Kidney (tissue), 2 donors: Measurements from ENCODE around the gene TBC1D3E. TPM values are rescaled to one million over a fixed set of nuclear protein-coding genes. Genes with fewer than 3 reads are reported as not detected.

Source experiments
- polyA plus RNA-seq: library from polyadenylated mRNA; stranded (reverse); fragments of 350-450 nt; fragmentation: Illumina TruSeq; extraction: RNeasy Lipid Tissue Mini Kit (QIAGEN cat#74804); gene quantifications from one replicate; pipeline ENCODE4 v1.2.3, GENCODE V29; 2014; ENCODE audit warnings: low read depth, low replicate concordance; ENCODE audit not compliant: insufficient read depth
- total RNA-seq: library from RNA; stranded (reverse); fragmentation: NEBNext Ultra II Directional; extraction: Animal tissue kit (Norgen Biotek cat#: 25700); gene quantifications from one replicate; pipeline ENCODE4 v1.2.1, GENCODE V29; 2021
- donor health status: DM: yes; HTN: yes; CAD: no.

TBC1D3E gene
- total and polyA plus RNA-seq, 2 donors from 2014 or later: not detected

Other genes starting within 250 kb of the TBC1D3E start
- not detected for gene TBC1D3K, start 203.5 kb upstream of the TBC1D3E start, total RNA-seq
- gene TBC1D3K, start 203.5 kb upstream of the TBC1D3E start, polyA plus RNA-seq: not detected
- 15.9 TPM for gene TBC1D3L, start 138.9 kb upstream of the TBC1D3E start, total RNA-seq
- gene TBC1D3L, start 138.9 kb upstream of the TBC1D3E start, polyA plus RNA-seq: 4.9 TPM
- 0.28 TPM for gene TBC1D3D, start 124.0 kb upstream of the TBC1D3E start, total RNA-seq
- gene TBC1D3D, start 124.0 kb upstream of the TBC1D3E start, polyA plus RNA-seq: 3.4 TPM
- gene TBC1D3C, start 59.3 kb upstream of the TBC1D3E start, total RNA-seq: not detected
- gene TBC1D3C, start 59.3 kb upstream of the TBC1D3E start, polyA plus RNA-seq: not detected
- not detected for gene TBC1D3, start 64.6 kb downstream of the TBC1D3E start, total RNA-seq
- 3.2 TPM for gene TBC1D3, start 64.6 kb downstream of the TBC1D3E start, polyA plus RNA-seq
- 28.0 TPM for gene MRPL45, start 169.2 kb downstream of the TBC1D3E start, total RNA-seq
- gene MRPL45, start 169.2 kb downstream of the TBC1D3E start, polyA plus RNA-seq: 45.9 TPM
- not detected for gene GPR179, start 216.0 kb downstream of the TBC1D3E start, total RNA-seq
- not detected for gene GPR179, start 216.0 kb downstream of the TBC1D3E start, polyA plus RNA-seq
- 18.7 TPM for gene SOCS7, start 223.9 kb downstream of the TBC1D3E start, total RNA-seq
- 2.7 TPM for gene SOCS7, start 223.9 kb downstream of the TBC1D3E start, polyA plus RNA-seq